HFF-Myc (cell line): ENCODE data around the gene SETD3.

ENCODE experiments used
- DNase-seq: peaks from one replicate; pipeline ENCODE4 v3.0.0-alpha.2; 2011; ENCODE audit warnings: low read depth; ENCODE audit errors: extremely low read depth
- H3K4me3 ChIP-seq: replicated peaks from 2 replicates; pipeline ENCODE4 v1.5.1; 2011; ENCODE audit warnings: low read depth, mild to moderate bottlenecking, control low read depth, low read length
- CTCF ChIP-seq: IDR thresholded peaks from 2 replicates; pipeline ENCODE4 v1.5.1; 2012; ENCODE audit warnings: mild to moderate bottlenecking, low read depth, low read length, control low read depth; ENCODE audit errors: missing control alignments

The SETD3 gene

GRCh38 chr14:99435327-99435726, 45.3 kb downstream of the SETD3 start:
- no peak overlapping the region for H3K4me3 ChIP-seq
- no peak for DNase-seq
- no peak for TF ChIP-seq CTCF

DNA sequence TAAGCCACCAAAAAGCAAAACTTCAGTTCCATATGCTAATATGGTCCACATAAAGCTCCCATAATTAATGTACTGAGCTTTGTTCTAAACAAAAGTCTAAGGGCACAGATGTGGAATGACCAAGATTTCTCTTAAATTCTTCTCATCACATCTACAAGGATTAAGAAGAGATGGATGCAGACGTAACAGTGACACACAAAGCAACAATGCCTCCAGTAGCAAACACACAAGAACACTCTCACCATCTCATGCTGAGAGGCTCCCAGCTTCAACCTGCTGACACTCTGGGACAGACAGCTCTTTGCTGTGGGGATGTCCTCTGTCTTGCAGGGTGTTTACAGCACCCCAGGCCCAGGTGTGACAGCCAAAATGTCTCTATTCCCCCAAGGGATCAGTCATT, 48.2 kb downstream of the SETD3 start:
- H3K4me3 ChIP-seq, result no peak overlapping the region
- TF ChIP-seq CTCF, result no peak
- no peak for DNase-seq

DNA sequence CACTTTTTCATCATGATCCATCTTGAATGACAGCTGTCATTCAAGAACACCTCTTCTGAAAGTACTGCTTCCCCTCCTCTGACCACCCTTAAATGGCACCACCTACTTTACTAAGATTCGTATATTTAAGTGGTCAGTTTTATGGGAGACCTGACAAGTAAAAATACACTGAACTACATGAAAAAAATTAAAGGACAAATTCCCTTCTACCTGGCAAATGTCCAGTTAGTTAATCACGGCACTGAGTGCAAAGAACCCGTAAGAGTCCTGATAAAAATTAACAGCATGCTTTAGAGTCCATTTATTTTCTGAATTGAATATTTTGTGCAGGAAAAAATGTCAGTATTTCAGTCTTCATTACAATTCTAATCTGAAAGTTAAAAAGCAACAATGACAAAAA, 48.7 kb downstream of the SETD3 start:
- no peak overlapping the region for H3K4me3 ChIP-seq
- DNase-seq, result no peak
- TF ChIP-seq CTCF, result no peak

DNA sequence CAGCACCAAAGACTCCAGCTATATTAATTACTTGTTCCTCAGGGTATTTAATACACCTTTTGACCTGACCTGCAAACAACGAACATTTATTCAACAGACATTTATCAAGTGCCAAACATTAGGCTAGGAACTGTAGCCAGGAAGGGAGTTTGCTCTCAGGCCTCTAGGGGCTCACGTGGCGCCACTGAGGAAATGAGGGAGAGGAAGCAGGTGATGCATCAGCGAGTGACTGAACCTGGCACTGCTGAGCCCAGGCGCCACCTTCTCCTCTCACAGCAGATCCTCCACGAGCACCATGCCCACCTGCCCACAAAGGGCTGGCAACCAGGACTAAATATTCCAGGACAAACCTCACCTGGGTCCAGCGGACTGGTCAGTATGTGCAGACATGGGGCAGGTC, 50.2 kb downstream of the SETD3 start:
- TF ChIP-seq CTCF, result peak; percentile 27
- no peak overlapping the region for H3K4me3 ChIP-seq
- DNase-seq, result no peak

GRCh38 chr14:99427632-99428300, 52.9 kb downstream of the SETD3 start:
- no peak overlapping the region for H3K4me3 ChIP-seq
- no peak for TF ChIP-seq CTCF
- peak; percentile 50 for DNase-seq

GRCh38 chr14:99426813-99427346, 53.8 kb downstream of the SETD3 start:
- TF ChIP-seq CTCF, result no peak
- H3K4me3 ChIP-seq, result no peak overlapping the region
- DNase-seq, result no peak

DNA sequence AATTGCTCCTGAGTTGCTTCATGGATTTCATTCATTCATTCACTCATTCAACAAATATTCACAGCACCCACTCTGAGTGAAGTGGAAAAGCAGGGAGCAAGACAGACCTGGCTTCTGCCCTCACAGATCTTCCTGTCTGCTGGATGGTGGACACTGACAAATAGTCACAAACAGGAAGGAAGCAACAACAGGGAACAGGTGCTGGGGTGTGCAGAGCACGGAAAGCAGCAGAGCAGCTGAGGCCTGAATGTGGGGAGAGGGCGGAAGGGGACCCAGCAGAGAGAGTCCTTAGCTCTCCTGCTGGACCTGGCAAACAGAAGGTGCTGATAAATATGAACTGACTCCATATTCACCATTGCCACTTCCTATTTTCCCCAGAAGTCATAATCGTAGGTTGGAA, 54.4 kb downstream of the SETD3 start:
- TF ChIP-seq CTCF, result no peak
- DNase-seq, result no peak
- H3K4me3 ChIP-seq, result no peak overlapping the region
